RPMI7951 (cell line): Measurements from ENCODE around the gene SERPINA3. TPM values are rescaled to one million over a fixed set of nuclear protein-coding genes. Genes with fewer than 3 reads are reported as not detected.
A peak's percentile ranks its signal among the peaks of the same experiment; 100 is the strongest.
"Not testable (repeated sequence)": the region's sequence is repeated elsewhere in the genome, so short reads cannot be mapped to it uniquely, and the experiment has no call there.

Experiments
- DNase-seq: peaks from one replicate; pipeline ENCODE4 v3.0.0-alpha.2; 2012; ENCODE audit warnings: low read depth
- total RNA-seq: library from RNA; depleted of rRNA; stranded (reverse); fragments of >200 nt; shearing (Covaris generic); gene quantifications from 2 replicates; pipeline ENCODE4 v1.2.3, GENCODE V29; 2014; rRNA removed

Gene SERPINA3
- 0.96 and 1.5 TPM in 2 replicates for total RNA-seq

DNA sequence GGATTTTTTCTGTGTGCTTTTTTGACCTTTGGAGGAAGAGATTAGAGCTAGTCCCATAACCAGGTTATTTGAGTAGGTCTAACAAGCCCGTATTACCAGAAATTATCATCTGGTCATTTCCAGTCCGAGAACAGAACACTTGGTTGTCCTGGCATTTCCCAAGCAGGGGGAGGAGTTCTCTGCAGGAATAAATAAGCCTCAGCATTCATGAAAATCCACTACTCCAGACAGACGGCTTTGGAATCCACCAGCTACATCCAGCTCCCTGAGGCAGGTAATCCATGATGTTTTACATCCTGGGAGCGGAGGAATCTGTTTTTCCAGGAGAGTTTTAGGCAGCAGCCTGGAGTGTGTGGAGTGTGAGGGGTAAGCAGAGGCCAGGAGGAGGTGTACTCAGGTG is at the start of gene SERPINA3:
SERPINA3 (plus strand) TSS at position 218 of the 400 bp plus-strand sequence. CDS start 2,051 bp downstream, outside the sequence.
- DNase-seq, result no peak

GRCh38 chr14:94562941-94563883 is 49.0 kb upstream of the SERPINA3 start:
- no peak for DNase-seq

GRCh38 chr14:94564381-94564780 is 47.8 kb upstream of the SERPINA3 start:
- no peak for DNase-seq

- DNase-seq, result no peak
These were observed 44.0 kb upstream of the SERPINA3 start for GRCh38 chr14:94568186-94568585.

GRCh38 chr14:94569381-94570001 is 42.7 kb upstream of the SERPINA3 start:
- DNase-seq, result no peak

DNA sequence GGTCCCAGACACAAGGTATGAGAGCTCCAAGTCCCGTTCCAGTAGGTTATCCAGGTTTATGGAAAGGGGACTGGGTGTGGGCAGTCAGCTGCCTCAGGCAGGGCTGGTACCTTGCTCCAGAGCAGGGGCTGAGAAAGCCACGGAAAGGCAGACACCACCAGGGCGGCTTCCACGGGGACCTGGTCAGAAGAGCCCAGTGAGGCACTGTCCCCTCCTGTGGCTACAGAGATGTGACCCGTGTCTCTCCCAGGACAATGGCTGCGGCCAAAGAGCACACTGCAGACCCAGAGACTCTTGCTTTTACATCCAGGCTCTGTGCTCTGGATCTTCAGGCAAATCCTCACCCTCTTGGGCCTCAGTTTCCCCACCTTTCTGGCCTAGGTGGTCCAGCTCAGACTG is 42.2 kb upstream of the SERPINA3 start:
- DNase-seq, result no peak

DNA sequence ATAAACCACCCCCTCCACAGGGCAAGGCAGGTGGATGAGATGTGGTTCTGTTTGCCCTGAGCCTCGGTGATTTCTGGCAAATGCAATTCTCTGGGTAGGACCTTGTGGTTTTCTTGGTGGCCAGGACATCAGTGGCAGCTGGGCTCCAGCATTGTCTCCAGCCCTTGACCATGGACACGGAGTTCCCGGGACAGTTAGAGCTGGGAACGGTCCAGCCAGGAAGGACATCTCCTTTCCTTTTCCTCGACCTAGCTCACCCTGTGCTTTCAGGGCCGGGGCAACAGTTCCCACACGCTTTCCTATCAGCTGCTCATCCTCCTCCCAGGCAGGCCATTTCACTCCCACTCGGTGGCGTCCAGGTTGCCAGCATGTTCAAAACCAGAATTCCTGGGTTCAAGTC is 41.8 kb upstream of the SERPINA3 start:
- DNase-seq, result no peak

- no peak for DNase-seq
These were observed 40.8 kb upstream of the SERPINA3 start for GRCh38 chr14:94571395-94571794.

- peak; percentile 42 for DNase-seq
These were observed 40.2 kb upstream of the SERPINA3 start for GRCh38 chr14:94571950-94572349.

DNA sequence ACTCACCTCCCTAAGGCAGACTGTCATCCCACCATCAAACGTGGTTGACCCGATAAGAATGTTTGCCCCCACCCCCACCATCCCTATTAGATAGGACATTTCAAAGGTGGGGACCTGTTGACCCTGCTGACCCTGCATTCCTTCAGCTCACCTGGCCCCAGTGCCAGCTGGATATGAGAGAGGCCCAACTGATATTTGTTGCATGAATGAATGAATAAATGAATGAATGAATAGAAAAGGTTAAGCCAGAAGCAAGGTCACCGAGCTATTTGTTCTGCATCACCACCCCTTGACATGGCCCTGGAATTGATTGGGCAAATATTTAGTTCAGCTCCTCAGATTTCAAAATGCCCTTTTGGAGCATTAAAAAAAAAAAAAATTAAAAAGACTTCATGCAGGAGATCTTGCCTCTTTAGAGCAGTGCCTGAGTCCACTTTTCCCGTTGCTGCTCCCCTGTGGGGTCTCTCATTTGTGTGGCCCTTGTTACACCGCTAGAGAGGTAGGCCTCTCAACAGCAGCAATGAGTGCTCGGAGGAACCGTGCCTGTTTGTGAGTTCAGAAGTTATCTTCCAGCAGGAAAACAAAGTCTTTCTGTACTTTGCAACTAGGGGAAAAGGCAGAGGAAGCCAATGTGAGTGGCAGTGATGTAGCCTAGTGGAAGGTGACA is 39.4 kb upstream of the SERPINA3 start:
- DNase-seq, result no peak

- DNase-seq, result no peak
These were observed 38.5 kb upstream of the SERPINA3 start for GRCh38 chr14:94573475-94574277.

GRCh38 chr14:94574336-94574735 is 37.9 kb upstream of the SERPINA3 start:
- DNase-seq, result no peak

DNA sequence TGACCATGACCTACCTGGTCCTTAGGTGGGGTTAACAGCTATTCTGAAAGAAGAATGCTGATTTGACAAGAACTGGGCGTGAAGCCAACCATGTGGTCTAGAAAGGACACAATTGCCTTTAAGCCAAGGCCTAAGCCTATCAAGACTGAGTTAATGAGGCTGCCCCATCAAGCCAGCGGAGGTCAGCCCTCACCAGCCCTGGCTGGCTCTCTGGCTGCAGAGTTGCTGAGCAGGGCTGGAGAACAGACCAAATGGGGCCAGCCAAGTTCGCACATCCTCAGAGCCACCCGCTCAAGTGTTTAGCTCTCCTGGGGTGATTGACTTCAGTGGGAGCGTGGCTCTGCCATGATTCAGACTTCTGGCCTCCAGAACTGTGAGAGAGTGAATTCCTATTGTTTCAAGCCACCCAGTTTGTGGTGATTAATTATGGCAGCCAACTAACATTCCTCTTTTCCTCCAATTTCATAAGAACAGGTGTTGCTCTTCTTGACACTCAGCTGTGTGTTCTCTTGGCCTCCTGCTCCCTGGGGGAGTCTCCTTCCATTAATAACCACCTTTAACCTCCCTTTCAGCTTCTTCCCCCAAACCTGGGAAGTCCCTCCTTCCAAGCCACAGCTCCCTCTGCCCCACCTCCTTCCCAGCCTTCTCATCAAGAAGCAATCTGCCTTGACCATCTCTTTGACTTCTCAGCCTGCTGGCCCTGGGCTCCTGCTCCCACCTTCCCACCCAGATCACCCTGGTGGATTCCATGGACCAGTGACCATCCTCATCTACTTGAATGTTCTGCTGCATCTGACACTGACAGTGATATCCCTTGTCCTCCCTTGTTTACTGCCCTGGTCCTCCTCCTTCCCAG is 36.2 kb upstream of the SERPINA3 start:
- DNase-seq, result peak; percentile 18

- DNase-seq, result not testable (repeated sequence)
These were observed 34.7 kb upstream of the SERPINA3 start for GRCh38 chr14:94577472-94577871.

DNA sequence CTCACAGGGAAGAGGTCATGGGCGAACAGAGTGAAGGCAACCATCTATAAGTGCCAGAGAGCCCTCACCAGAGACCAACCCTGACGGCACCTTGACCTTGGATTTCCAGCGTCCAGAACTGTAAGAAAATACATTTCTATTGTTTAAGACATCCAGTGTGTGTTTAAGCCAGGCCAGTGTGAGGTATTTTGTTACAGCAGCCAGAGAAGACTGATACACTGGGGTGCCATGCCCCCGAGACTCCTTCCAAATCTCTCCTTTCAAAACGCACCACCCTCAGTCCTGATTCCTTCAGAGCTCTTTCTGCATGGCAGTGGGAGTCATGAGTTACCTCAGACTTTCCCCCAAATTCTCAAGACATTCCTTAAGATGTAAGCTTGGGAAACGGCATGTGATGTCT is 33.5 kb upstream of the SERPINA3 start:
- DNase-seq, result no peak

DNA sequence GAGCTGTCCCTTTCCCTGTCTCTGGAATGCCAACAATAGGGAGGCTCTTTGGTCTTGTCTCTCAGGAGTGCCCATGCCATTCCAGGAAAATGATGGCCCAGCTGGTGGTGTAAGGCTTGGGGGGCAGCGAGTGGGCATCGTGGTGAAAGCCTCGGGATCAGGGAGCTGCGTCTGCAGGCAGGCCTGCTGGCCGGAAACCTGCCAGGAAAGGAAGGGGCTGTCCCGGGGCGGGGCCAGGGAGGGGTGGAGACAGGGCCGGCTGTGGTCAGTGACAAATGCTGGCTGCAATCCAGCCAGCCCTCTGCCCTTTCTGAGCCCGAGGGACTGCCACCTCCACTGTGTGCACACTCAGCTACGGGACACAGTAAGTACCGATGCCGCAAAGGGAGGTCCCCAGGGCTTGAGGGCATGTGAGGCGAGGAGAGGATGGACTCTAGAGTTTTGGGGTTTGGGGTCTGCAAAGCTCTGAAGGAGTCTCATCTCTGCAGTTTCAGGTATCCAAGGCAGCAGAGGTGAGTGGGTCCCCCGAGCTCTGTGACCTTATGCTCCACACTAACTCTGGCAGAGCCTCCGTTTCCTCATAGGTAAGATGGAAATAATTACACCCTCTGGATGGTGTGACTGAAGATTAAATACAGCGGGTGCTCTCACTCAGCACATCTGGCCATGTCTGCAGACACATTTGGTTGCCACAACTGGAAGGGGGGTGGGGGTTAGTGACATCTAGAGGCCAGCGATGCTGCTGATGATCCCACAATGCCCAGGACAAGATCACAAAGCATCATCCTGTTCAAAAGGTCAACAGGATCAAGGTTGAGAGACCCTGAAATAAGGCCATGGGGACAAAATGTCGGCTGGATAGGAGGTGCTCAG is 30.8 kb upstream of the SERPINA3 start, which contains the start of gene SERPINA5:
SERPINA5 (plus strand) TSS at position 300 of the 873 bp plus-strand sequence. CDS start 5,937 bp downstream, outside the sequence.
- DNase-seq, result peak; percentile 71

- no peak for DNase-seq
These were observed 29.9 kb upstream of the SERPINA3 start for GRCh38 chr14:94582199-94582750.

DNA sequence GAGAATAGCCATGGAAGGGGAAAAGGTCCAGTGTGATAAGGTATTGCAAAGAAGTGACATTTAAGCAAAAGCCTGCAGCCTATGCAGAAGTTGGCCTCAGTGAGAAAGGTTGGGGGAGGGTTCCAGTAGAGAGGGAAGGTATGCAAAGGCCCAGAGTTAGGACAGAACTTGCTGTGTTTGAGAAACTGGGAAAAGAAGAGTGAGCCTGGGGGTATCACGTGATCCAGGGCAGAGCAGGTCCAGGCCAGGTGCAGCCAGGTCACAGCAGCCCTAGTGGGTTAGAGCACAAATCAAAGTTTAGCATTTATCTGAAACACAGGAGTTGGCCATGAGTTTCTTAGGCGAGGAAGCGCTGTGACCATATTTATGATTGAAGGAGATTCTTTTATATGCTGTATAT is 29.3 kb upstream of the SERPINA3 start:
- no peak for DNase-seq

DNA sequence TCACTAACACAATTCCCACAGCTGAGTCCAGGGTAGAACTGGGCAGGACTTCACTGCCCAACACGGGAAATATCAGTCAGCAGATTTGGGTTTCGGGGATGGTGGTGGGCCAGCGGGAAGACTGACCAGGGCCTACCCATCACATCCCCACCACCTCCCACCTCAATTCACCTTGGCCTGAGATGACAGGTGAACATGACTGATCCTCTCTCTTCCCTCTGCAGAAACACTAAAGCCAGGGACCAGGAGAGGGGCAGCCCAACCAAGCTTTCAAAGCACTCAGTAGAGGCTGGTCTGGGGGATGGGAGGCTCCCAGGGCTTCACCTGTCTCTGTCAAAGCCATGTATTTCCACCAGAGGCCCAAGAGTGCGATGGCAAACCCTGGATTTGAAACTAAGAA is 28.6 kb upstream of the SERPINA3 start:
- no peak for DNase-seq
